Measurements from ENCODE around the gene SULT1A1.

The SULT1A1 gene

DNA sequence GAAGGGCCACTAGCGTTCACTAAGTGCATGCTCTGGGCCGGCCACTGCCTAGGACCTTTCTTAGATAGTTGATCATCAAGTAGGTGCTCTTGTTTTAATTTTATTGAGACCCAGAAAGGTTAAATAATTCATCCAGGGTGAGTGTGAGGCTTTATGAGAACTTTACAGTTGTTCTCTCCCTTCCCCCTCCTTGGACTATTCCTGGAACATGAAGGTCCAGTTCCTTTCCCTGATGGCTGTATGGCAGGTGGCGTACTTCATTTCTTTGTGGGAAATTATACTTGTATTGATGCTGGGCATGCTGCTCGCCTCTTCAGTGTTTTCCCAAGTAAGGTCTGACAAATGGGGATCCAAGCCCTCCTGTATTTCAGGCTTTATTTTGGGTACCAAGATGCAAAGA, 47.6 kb downstream of the SULT1A1 start:
- POLR2A ChIA-PET: no interaction called here
- TF ChIP-seq ZSCAN30 (tag by site-specific recombination; IDR thresholded peaks at IDR 0.05) (no peak), ZNF544 (tag by site-specific recombination; IDR thresholded peaks at IDR 0.05) (no peak), ZNF585B (tag by site-specific recombination; IDR thresholded peaks at IDR 0.05) (no peak), ZNF549 (tag by site-specific recombination; IDR thresholded peaks at IDR 0.05) (no peak), BCL11B (tag by site-specific recombination; IDR thresholded peaks at IDR 0.05; ENCODE audit: low read depth) (no peak), OSR2 (tag by site-specific recombination; IDR thresholded peaks at IDR 0.05) (no peak), ZNF202 (tag by site-specific recombination; IDR thresholded peaks at IDR 0.05; ENCODE audit: borderline replicate concordance) (no peak), TRIM28 (IDR thresholded peaks at IDR 0.05; ENCODE audit: borderline replicate concordance, low read length) (no peak), ZNF776 (tag by site-specific recombination; IDR thresholded peaks at IDR 0.05; ENCODE audit: borderline replicate concordance) (no peak), ZNF837 (tag by site-specific recombination; IDR thresholded peaks at IDR 0.05) (no peak), ZNF155 (tag by site-specific recombination; IDR thresholded peaks at IDR 0.05) (no peak), ZNF26 (tag by site-specific recombination; IDR thresholded peaks at IDR 0.05) (no peak), ZNF221 (tag by site-specific recombination; IDR thresholded peaks at IDR 0.05; ENCODE audit: borderline replicate concordance) (no peak), ZNF239 (tag by site-specific recombination; IDR thresholded peaks at IDR 0.05) (no peak)
- TF ChIP-seq, protein P1, sequence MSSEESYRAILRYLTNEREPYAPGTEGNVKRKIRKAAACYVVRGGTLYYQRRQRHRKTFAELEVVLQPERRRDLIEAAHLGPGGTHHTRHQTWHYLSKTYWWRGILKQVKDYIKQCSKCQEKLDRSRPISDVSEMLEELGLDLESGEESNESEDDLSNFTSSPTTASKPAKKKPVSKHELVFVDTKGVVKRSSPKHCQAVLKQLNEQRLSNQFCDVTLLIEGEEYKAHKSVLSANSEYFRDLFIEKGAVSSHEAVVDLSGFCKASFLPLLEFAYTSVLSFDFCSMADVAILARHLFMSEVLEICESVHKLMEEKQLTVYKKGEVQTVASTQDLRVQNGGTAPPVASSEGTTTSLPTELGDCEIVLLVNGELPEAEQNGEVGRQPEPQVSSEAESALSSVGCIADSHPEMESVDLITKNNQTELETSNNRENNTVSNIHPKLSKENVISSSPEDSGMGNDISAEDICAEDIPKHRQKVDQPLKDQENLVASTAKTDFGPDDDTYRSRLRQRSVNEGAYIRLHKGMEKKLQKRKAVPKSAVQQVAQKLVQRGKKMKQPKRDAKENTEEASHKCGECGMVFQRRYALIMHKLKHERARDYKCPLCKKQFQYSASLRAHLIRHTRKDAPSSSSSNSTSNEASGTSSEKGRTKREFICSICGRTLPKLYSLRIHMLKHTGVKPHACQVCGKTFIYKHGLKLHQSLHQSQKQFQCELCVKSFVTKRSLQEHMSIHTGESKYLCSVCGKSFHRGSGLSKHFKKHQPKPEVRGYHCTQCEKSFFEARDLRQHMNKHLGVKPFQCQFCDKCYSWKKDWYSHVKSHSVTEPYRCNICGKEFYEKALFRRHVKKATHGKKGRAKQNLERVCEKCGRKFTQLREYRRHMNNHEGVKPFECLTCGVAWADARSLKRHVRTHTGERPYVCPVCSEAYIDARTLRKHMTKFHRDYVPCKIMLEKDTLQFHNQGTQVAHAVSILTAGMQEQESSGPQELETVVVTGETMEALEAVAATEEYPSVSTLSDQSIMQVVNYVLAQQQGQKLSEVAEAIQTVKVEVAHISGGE (tag by site-specific recombination; conservative IDR thresholded peaks at IDR 0.05; ENCODE audit: low read depth): no peak
- TF ChIP-seq, protein P2, sequence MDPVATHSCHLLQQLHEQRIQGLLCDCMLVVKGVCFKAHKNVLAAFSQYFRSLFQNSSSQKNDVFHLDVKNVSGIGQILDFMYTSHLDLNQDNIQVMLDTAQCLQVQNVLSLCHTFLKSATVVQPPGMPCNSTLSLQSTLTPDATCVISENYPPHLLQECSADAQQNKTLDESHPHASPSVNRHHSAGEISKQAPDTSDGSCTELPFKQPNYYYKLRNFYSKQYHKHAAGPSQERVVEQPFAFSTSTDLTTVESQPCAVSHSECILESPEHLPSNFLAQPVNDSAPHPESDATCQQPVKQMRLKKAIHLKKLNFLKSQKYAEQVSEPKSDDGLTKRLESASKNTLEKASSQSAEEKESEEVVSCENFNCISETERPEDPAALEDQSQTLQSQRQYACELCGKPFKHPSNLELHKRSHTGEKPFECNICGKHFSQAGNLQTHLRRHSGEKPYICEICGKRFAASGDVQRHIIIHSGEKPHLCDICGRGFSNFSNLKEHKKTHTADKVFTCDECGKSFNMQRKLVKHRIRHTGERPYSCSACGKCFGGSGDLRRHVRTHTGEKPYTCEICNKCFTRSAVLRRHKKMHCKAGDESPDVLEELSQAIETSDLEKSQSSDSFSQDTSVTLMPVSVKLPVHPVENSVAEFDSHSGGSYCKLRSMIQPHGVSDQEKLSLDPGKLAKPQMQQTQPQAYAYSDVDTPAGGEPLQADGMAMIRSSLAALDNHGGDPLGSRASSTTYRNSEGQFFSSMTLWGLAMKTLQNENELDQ (tag by site-specific recombination; IDR thresholded peaks at IDR 0.05; ENCODE audit: low read depth): no peak
- TF ChIP-seq, protein P3, sequence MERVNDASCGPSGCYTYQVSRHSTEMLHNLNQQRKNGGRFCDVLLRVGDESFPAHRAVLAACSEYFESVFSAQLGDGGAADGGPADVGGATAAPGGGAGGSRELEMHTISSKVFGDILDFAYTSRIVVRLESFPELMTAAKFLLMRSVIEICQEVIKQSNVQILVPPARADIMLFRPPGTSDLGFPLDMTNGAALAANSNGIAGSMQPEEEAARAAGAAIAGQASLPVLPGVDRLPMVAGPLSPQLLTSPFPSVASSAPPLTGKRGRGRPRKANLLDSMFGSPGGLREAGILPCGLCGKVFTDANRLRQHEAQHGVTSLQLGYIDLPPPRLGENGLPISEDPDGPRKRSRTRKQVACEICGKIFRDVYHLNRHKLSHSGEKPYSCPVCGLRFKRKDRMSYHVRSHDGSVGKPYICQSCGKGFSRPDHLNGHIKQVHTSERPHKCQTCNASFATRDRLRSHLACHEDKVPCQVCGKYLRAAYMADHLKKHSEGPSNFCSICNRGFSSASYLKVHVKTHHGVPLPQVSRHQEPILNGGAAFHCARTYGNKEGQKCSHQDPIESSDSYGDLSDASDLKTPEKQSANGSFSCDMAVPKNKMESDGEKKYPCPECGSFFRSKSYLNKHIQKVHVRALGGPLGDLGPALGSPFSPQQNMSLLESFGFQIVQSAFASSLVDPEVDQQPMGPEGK (tag by site-specific recombination; IDR thresholded peaks at IDR 0.05): no peak

More for the DNA sequence above, 47.6 kb downstream of the SULT1A1 start:
- Histone ChIP-seq H3K4me1 (ENCODE audit: control insufficient read depth, insufficient read depth, low read length) (no peaks in the 10 kb centered on the region), H3K4me3 (ENCODE audit: low read depth, low read length) (no peak overlapping the region), H3K27ac (ENCODE audit: extremely low read depth, low read depth, low read length) (no peak overlapping the region), H3K36me3 (ENCODE audit: control insufficient read depth in 2 of 2, insufficient read depth in 1 of 2, low read length in 2 of 2) (peaks cover 4 to 6% of the 10 kb centered on the region in 2 experiments; a peak in 2 of 3 replicates), H3K9me3 (ENCODE audit: control insufficient read depth, insufficient read depth, low read depth, low read length) (no peaks in the 10 kb centered on the region)
- CTCF ChIA-PET: interaction anchor here (0.7 kb wide), 1 partner anchor 55 kb away, joined by 3 read pairs; no protein-coding TSS in a partner anchor

All from HEK293 (cell line).